ENCODE results near the gene SPI1. TPM values are rescaled to one million over a fixed set of nuclear protein-coding genes. Genes with fewer than 3 reads are reported as not detected.

The SPI1 gene
- total RNA-seq, 1 donor from 2014 or later: 15.5 TPM

DNA sequence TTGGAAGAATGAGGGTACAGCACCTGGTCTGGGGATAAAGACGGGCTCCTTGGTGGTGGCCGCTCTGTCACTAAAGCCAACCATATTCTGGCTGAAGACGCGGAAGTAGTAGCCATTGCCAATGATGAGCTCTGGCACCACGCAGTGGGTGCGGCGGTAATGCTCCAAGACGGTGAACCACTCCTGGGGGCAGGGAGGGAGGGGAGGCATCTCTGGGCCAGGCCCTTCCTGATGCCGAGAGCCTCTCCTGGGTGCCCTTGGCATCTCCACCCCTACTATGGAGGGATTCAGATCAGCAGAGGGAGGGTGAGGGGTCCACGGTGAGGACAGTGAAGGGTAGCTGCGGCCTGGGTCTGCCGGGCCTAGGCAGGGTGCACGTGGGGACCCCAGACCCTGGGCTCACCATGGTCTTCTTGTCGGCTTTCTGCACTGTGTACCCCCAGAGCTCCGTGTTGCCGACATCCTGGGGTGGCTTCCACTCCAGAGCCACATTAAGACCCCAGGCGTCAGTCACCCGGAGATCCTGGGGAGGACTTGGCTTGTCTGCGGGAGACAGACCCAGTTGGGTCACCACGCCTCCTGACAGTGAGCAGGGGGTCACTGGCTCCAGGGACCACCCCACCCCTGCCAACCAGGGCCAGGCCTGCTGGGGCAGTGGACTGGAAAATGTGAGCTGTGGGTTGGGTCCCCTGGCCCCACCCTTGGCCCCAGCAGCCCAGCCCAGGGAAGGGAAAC lies 45.4 kb downstream of the SPI1 start:
- Histone ChIP-seq H3K27ac (no peak overlapping the region), H3K4me1 (peaks cover 13% of the 10 kb centered on the region), H3K4me3 (no peak overlapping the region), H3K27me3 (no peaks in the 10 kb centered on the region), H3K36me3 (peaks cover 0 to 24% of the 10 kb centered on the region in 2 donors), H3K9me3 (no peaks in the 10 kb centered on the region)
- intact Hi-C loops (cut with DNase I): no loop called here
- no peak for DNase-seq (ENCODE audit: extremely low spot score in 2 of 2)
- TF ChIP-seq POLR2A (IDR thresholded peaks at IDR 0.05) (no peak), POLR2AphosphoS5 (IDR thresholded peaks at IDR 0.05; ENCODE audit: insufficient read depth in 1 of 2, low read depth in 1 of 2) (no peak), CTCF (IDR thresholded peaks at IDR 0.05) (no peak)

GRCh38 chr11:47332303-47332711 lies 46.0 kb downstream of the SPI1 start:
- Histone ChIP-seq H3K4me3 (no peak overlapping the region), H3K9me3 (no peaks in the 10 kb centered on the region), H3K36me3 (peaks cover 0 to 30% of the 10 kb centered on the region in 2 donors), H3K27me3 (no peaks in the 10 kb centered on the region), H3K4me1 (peaks cover 13% of the 10 kb centered on the region), H3K27ac (no peak overlapping the region)
- TF ChIP-seq POLR2A (IDR thresholded peaks at IDR 0.05) (no peak), POLR2AphosphoS5 (IDR thresholded peaks at IDR 0.05; ENCODE audit: insufficient read depth in 1 of 2, low read depth in 1 of 2) (no peak), CTCF (IDR thresholded peaks at IDR 0.05) (no peak)
- DNase-seq (ENCODE audit: extremely low spot score in 2 of 2): no peak
- intact Hi-C loops (cut with DNase I): no loop called here

GRCh38 chr11:47331454-47332302 lies 46.7 kb downstream of the SPI1 start:
- H3K36me3 ChIP-seq: peaks cover 0 to 36% of the 10 kb centered on the region in 2 donors

GRCh38 chr11:47329987-47330931 lies 48.1 kb downstream of the SPI1 start:
- Histone ChIP-seq H3K4me3 (no peak overlapping the region), H3K4me1 (peaks cover 13% of the 10 kb centered on the region), H3K27ac (no peak overlapping the region), H3K36me3 (peaks cover 0 to 43% of the 10 kb centered on the region in 2 donors), H3K9me3 (no peaks in the 10 kb centered on the region), H3K27me3 (no peaks in the 10 kb centered on the region)
- intact Hi-C loops (cut with DNase I): no loop called here
- TF ChIP-seq POLR2A (IDR thresholded peaks at IDR 0.05): no peak
- TF ChIP-seq CTCF (IDR thresholded peaks at IDR 0.05): no peak
- no peak for TF ChIP-seq POLR2AphosphoS5 (IDR thresholded peaks at IDR 0.05; ENCODE audit: insufficient read depth in 1 of 2, low read depth in 1 of 2)
- DNase-seq (ENCODE audit: extremely low spot score in 2 of 2): peak in 1 of 2 donors; percentile 87

More at GRCh38 chr11:47331454-47332302, 46.7 kb downstream of the SPI1 start:
- no peak for TF ChIP-seq CTCF (IDR thresholded peaks at IDR 0.05)
- TF ChIP-seq POLR2A (IDR thresholded peaks at IDR 0.05): no peak
- TF ChIP-seq POLR2AphosphoS5 (IDR thresholded peaks at IDR 0.05; ENCODE audit: insufficient read depth in 1 of 2, low read depth in 1 of 2): no peak
- Histone ChIP-seq H3K27ac (no peak overlapping the region), H3K9me3 (no peaks in the 10 kb centered on the region), H3K27me3 (no peaks in the 10 kb centered on the region), H3K4me1 (peaks cover 13% of the 10 kb centered on the region), H3K4me3 (no peak overlapping the region)
- peak in 1 of 2 donors; percentile 64 for DNase-seq (ENCODE audit: extremely low spot score in 2 of 2)
- intact Hi-C loops (cut with DNase I): no loop called here

Data from vagina (tissue), 2 donors.